ENCODE measurements around the gene MTRFR.
"Not testable (repeated sequence)": the region's sequence is repeated elsewhere in the genome, so short reads cannot be mapped to it uniquely, and the experiment has no call there.

The MTRFR gene

DNA sequence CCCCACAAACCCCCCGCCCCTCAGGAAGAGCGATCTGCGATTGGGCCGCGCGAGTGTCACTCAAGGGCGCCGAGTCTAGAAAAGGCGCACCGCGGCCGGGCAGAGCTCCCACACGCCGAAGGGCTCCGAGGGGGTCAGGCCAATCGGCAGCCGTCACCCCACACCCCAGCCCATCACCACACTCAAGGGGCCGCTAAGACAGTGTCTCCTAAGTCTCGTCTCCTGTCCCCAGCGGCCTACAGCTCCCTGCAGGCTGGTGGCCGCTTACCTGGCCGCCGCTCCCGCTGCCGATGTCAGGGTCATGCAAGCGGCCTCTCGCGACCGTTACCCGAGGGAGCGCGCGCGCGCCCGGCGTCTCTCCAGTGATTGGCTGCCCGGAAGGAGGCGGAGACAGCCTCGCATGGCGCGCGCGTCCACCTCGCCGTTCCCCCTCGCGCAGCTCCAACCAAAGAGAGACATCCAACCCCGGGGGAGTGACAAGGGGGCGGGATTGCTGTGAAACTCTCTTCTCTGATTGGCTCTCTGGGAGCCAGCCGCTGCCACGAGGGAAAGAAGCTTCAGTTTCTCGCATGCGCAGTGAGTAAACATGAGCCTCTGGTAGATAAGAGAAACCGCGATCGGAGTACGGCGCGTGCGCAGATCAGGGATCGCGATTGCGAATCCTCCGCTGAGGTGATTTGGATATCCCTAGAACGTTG, at the start of gene MTRFR, which contains the start of gene MPHOSPH9:
Gene MTRFR (plus strand): TSS at position 630 of the 698 bp plus-strand sequence. CDS start 20,239 bp downstream, outside the sequence.
Gene MPHOSPH9 (minus strand): TSS at position 335 of the 698 bp plus-strand sequence. CDS start 2,777 bp downstream, outside the sequence.
- peak; percentile 97 to 99 for DNase-seq (ENCODE audit: low read depth in 2 of 2, low spot score in 1 of 2)

DNA sequence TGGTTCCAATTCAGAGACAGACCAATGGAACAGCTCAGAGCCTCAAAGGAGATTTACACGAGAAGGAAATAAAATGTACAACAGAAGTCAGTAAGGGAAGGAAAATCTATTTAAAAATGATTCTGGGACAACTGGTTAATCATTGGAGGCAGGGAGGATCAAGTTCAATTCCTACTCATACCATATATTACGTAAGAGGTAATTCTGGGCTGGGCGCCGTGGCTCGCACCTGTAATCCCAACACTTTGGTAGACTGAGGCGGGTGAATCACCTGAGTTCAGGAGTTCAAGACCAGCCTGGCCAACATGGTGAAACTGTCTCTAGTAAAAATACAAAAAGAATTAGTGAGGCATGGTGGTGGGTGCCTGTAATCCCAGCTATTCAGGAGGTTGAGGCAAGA, 45.6 kb upstream of the MTRFR start:
- DNase-seq (ENCODE audit: low read depth in 2 of 2, low spot score in 1 of 2) = no peak

- DNase-seq (ENCODE audit: low read depth in 2 of 2, low spot score in 1 of 2) = no peak
Observed at GRCh38 chr12:123199936-123200335, 33.3 kb upstream of the MTRFR start.

DNA sequence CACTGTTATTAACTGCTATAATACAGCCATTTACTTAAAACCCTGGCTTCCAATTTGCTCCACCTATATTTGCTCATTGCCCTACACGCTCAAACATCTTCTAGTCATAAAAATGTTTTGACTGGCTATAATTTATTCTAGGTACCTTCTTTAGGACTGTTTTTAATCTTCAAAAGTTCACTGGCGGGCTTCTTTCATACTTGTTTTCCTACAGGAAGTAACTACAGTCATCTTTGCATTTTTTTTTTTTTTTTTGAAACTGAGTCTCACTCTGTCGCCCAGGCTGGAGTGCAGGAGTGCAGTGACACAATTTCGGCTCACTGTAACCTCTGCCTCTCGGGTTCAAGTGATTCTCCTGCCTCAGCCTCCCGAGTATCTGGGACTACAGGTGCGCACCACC, 32.8 kb upstream of the MTRFR start:
- no peak for DNase-seq (ENCODE audit: low read depth in 2 of 2, low spot score in 1 of 2)

- DNase-seq (ENCODE audit: low read depth in 2 of 2, low spot score in 1 of 2) = not testable (repeated sequence)
Observed at GRCh38 chr12:123206794-123207193, 26.4 kb upstream of the MTRFR start.

DNA sequence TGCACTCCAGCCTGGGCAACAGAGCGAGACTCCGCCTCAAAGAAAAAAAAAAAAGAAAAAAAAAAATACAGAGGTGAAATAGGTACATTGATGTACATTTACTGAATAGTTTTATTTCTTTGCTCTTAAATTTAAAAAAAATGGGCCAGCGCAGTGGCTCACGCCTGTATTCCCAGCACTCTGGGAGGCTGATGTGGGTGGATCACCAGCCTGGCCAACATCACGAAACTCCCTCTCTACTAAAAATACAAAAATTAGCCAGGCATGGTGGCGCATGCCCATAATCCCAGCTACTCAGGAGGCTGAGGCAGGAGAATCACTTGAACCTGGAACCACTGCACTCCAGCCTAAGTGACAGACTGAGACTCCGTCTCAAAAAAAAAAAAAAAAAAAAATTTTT, 25.4 kb upstream of the MTRFR start:
- DNase-seq (ENCODE audit: low read depth in 2 of 2, low spot score in 1 of 2) = not testable (repeated sequence)

GRCh38 chr12:123223241-123223668, 10.0 kb upstream of the MTRFR start:
- peak; percentile 17 to 20 for DNase-seq (ENCODE audit: low read depth in 2 of 2, low spot score in 1 of 2)

DNA sequence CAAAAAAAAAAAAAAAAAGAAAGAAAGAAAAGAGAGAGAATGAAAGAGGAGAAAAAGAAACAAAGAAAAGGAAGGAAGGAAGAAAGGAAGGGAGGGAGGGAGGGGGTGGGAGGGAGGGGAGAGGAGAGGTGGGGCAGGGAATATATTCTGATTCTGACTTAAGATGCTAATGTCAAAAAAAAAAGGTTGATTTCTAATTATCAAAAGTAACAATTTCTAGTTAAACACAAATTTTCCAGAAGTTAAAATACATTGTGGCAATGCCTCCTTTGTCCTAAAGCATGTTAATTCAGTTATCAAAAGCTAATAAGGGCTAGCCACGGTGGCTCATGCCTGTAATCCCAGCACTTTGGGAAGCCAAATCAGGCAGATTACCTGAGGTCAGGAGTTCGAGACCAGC, 7.8 kb upstream of the MTRFR start:
- DNase-seq (ENCODE audit: low read depth in 2 of 2, low spot score in 1 of 2) = no peak

GRCh38 chr12:123227581-123228258, 5.5 kb upstream of the MTRFR start:
- DNase-seq (ENCODE audit: low read depth in 2 of 2, low spot score in 1 of 2) = no peak

- DNase-seq (ENCODE audit: low read depth in 2 of 2, low spot score in 1 of 2) = no peak
Observed at GRCh38 chr12:123229051-123229450, 4.2 kb upstream of the MTRFR start.

GRCh38 chr12:123231931-123232330, 1.3 kb upstream of the MTRFR start:
- no peak for DNase-seq (ENCODE audit: low read depth in 2 of 2, low spot score in 1 of 2)

- no peak for DNase-seq (ENCODE audit: low read depth in 2 of 2, low spot score in 1 of 2)
Observed at GRCh38 chr12:123232472-123232806, 797 bp upstream of the MTRFR start.

DNA sequence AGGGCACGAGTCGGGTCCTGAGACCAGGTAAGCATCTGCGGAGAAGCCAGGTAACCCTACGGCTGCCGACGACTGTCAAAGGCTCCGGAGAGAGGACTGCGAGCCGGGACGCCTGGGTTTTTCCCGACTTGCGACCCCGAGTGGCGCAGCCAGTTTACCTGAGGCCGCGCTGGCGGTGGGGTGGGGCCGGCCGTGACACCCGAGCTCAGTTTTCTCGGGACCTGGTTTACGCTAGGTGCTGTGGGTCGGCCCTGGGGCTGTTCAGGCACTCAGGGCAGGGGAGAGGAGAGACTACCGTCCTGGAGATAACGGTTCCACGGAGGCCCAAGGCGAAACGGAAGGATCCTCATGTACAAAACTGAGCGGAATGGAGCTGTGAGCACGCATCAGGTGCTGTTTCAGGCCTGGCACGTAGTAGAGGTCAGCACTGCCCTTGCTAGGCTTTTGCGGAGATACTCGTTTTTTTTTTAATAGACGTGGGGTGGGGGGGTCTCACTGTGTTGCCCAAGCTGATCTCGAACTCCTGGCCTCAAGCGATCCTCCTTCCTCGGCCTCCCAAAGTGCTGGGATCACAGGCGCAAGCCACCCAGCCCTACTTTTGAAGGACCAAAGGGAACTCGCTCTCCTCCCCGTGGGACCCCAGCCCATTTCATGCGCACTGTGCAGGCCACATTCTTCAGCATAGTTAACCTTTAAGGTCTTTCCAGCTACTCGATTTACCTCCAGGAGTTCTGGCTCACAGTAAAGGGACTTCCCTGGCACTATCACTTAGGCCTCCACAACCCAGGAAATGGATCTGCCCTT, 471 bp downstream of the MTRFR start:
- DNase-seq (ENCODE audit: low read depth in 2 of 2, low spot score in 1 of 2) = no peak

- peak; percentile 36 to 64 for DNase-seq (ENCODE audit: low read depth in 2 of 2, low spot score in 1 of 2)
Observed at GRCh38 chr12:123237646-123238329, 4.6 kb downstream of the MTRFR start.

GRCh38 chr12:123238330-123238682, 5.1 kb downstream of the MTRFR start:
- no peak for DNase-seq (ENCODE audit: low read depth in 2 of 2, low spot score in 1 of 2)

DNA sequence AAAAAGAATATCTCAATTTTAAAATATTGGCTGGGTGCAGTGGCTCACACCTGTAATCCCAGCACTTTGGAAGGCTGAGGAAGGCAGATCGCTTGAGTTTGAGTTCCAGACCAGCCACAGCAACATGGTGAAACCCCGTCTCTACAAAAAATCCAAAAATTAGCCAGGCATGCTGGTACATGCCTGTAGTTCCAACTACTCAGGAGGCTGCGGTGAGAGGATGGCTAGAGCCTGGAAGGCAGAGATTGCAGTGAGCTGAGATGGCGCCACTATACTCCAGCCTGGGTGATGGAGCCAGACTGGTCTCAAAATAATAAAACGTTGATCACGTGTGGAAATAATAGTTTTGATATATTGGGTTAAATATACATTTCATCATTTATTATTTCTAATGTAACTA, 5.7 kb downstream of the MTRFR start:
- DNase-seq (ENCODE audit: low read depth in 2 of 2, low spot score in 1 of 2) = no peak

GRCh38 chr12:123242116-123242904, 9.1 kb downstream of the MTRFR start:
- DNase-seq (ENCODE audit: low read depth in 2 of 2, low spot score in 1 of 2) = no peak

- no peak for DNase-seq (ENCODE audit: low read depth in 2 of 2, low spot score in 1 of 2)
Observed at GRCh38 chr12:123243671-123244262, 10.5 kb downstream of the MTRFR start.

- no peak for DNase-seq (ENCODE audit: low read depth in 2 of 2, low spot score in 1 of 2)
Observed at GRCh38 chr12:123245678-123246077, 12.4 kb downstream of the MTRFR start.

DNA sequence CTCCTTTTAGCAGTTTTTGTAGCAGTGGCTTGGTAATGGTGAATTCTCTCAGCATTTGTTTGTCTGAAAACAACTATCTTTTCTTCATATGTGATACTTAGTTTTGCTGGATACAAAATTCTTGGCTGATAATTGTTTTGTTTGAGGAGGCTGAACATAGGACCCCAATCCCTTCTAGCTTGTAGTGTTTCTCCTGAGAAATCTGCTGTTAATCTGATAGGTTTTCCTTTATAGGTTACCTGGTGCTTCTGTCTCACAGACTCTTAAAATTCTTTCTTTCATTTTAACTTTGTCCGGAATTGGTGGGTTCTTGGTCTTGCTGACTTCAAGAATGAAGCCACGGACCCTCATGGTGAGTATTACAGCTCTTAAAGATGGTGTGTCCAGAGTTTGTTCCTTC, 14.9 kb downstream of the MTRFR start:
- DNase-seq (ENCODE audit: low read depth in 2 of 2, low spot score in 1 of 2) = not testable (repeated sequence)
